AG09309 (cell line): ENCODE results near the gene AHRR.

Experiments used
- DNase-seq: peaks from one replicate; pipeline ENCODE4 v3.0.0-alpha.2; 2010; ENCODE audit warnings: low read depth
- H3K4me3 ChIP-seq: 2 replicates; pipeline ENCODE4 v1.5.1; 2011; ENCODE audit warnings: mild to moderate bottlenecking, low read depth, low read length, moderate library complexity; ENCODE audit not compliant: control insufficient read depth
- CTCF ChIP-seq: IDR thresholded peaks from 2 replicates; pipeline ENCODE4 v1.5.1; 2011; ENCODE audit warnings: mild to moderate bottlenecking, low read depth, low read length, inconsistent platforms; ENCODE audit not compliant: insufficient read depth, control insufficient read depth; ENCODE audit errors: missing control alignments

The AHRR gene

GRCh38 chr5:322942-323879, 1.7 kb downstream of the AHRR start:
- H3K4me3 ChIP-seq: peak overlapping the region; percentile 94
- DNase-seq: no peak
- TF ChIP-seq CTCF: no peak

- DNase-seq: no peak
- TF ChIP-seq CTCF: no peak
- H3K4me3 ChIP-seq: peak overlapping the region; percentile 9
Observed at GRCh38 chr5:324736-325612, 3.5 kb downstream of the AHRR start.

GRCh38 chr5:326109-326508, 4.6 kb downstream of the AHRR start:
- DNase-seq: no peak
- no peak overlapping the region for H3K4me3 ChIP-seq
- TF ChIP-seq CTCF: no peak

GRCh38 chr5:329121-329735, 7.7 kb downstream of the AHRR start:
- H3K4me3 ChIP-seq: no peak overlapping the region
- DNase-seq: no peak
- no peak for TF ChIP-seq CTCF

GRCh38 chr5:329768-330167, 8.3 kb downstream of the AHRR start:
- TF ChIP-seq CTCF: no peak
- no peak for DNase-seq
- H3K4me3 ChIP-seq: no peak overlapping the region

GRCh38 chr5:332843-333242, 11.3 kb downstream of the AHRR start:
- no peak for DNase-seq
- H3K4me3 ChIP-seq: no peak overlapping the region
- no peak for TF ChIP-seq CTCF
